ENCODE results near the gene PTPRG.

DNA sequence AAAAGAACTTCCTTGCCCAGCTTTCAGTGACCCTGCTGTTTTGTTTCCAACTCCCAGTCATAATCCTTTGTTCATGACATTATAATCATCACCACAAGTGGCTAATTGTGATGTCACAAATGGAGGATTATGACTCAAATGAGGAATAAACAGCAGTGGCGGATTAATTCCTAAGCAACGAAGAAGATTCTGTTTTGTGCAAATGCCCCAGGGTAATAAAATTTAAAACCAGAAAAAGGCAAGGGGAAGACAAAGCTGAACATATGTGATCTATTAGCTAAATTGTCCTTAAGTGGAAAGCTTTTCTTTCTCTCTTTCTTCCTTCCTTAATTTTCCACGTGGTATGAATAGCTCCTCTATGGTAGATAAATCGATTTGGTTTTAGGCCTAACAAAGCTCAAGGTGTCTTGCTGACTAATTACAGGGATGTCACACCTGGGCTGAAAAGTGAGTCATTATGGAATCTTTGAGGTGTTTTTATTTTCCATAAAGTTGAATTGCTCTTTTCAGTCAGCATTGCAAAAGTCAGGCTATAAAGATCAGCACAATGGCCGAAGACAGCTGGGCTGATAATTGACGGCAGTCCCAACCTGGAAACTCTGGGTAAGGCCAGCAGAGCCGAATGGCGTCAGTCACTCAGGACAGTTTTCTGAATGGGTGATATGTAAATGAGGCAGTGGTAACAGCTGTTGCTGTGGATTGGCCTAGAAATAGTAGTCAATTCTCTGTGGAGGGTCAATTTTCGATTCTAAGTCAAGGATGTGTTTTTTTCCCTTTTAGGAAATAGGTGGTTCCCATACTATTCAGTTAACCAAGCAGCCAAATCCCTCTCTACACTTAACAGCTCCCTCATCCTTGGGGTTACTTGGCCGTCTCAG, 121.5 kb downstream of the PTPRG start:
- TF ChIP-seq, protein P1, sequence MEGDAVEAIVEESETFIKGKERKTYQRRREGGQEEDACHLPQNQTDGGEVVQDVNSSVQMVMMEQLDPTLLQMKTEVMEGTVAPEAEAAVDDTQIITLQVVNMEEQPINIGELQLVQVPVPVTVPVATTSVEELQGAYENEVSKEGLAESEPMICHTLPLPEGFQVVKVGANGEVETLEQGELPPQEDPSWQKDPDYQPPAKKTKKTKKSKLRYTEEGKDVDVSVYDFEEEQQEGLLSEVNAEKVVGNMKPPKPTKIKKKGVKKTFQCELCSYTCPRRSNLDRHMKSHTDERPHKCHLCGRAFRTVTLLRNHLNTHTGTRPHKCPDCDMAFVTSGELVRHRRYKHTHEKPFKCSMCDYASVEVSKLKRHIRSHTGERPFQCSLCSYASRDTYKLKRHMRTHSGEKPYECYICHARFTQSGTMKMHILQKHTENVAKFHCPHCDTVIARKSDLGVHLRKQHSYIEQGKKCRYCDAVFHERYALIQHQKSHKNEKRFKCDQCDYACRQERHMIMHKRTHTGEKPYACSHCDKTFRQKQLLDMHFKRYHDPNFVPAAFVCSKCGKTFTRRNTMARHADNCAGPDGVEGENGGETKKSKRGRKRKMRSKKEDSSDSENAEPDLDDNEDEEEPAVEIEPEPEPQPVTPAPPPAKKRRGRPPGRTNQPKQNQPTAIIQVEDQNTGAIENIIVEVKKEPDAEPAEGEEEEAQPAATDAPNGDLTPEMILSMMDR (conservative IDR thresholded peaks at IDR 0.05 in 1 of 2, IDR thresholded peaks at IDR 0.05 in 1 of 2; ENCODE audit: low read depth in 1 of 2, low read length in 2 of 2) = no peak
- no peak for TF ChIP-seq EZH2 (IDR thresholded peaks at IDR 0.05; ENCODE audit: low read length, missing control alignments)
